Kidney epithelial cell (primary cell): ENCODE measurements around the gene FAM200C. TPM values are rescaled to one million over a fixed set of nuclear protein-coding genes. Genes with fewer than 3 reads are reported as not detected.
A peak's percentile ranks its signal among the peaks of the same experiment; 100 is the strongest.

ENCODE experiments used
- DNase-seq: peaks from one replicate; pipeline ENCODE4 v3.0.0-alpha.2; 2010; ENCODE audit warnings: low read depth
- H3K27me3 ChIP-seq: 2 replicates; pipeline ENCODE4 v1.6.0; 2011; ENCODE audit warnings: low read length; ENCODE audit not compliant: control insufficient read depth, insufficient read depth
- H3K36me3 ChIP-seq: 2 replicates; pipeline ENCODE4 v1.5.1; 2011; ENCODE audit warnings: low read length; ENCODE audit not compliant: control insufficient read depth, insufficient read depth
- H3K4me3 ChIP-seq: 2 replicates; pipeline ENCODE4 v1.5.1; 2011; ENCODE audit warnings: low read depth, mild to moderate bottlenecking, control low read depth, low read length
- total RNA-seq: library from RNA; depleted of rRNA; stranded (reverse); fragments of >200 nt; gene quantifications from 2 replicates; pipeline ENCODE4 v1.2.3, GENCODE V29; 2015
- TF ChIP-seq, protein P1 (sequence below): IDR thresholded peaks from 2 replicates; pipeline ENCODE4 v1.5.1; 2011; ENCODE audit warnings: mild to moderate bottlenecking, moderate library complexity, low read length, control low read depth, inconsistent platforms; ENCODE audit not compliant: insufficient read depth, poor library complexity, severe bottlenecking

FAM200C gene
- total RNA-seq, 1 donor from 2014 or later: 1.9 TPM

DNA sequence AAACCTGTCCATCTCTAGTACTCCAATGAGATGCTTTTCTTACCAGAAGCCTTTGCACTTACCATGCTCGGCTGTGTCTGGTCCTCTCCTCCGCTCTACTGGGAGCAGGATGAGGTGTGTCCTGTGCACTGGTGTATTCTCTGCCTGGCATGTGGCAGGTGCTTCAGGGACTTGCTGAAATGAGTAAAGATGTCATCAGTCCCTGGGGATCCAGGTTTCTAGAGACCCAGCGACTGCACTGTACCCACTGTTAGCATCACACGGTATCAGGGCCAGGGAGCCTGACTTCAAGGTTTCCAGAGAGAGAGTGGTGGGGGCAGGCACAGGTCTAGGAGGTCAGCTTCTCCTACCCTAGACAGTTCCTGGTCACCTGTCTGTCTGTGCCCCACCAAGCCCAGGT, 32.3 kb upstream of the FAM200C start:
- peaks cover 2% of the 10 kb centered on the region for H3K36me3 ChIP-seq
- H3K27me3 ChIP-seq: no peaks in the 10 kb centered on the region
- TF ChIP-seq, protein P1, sequence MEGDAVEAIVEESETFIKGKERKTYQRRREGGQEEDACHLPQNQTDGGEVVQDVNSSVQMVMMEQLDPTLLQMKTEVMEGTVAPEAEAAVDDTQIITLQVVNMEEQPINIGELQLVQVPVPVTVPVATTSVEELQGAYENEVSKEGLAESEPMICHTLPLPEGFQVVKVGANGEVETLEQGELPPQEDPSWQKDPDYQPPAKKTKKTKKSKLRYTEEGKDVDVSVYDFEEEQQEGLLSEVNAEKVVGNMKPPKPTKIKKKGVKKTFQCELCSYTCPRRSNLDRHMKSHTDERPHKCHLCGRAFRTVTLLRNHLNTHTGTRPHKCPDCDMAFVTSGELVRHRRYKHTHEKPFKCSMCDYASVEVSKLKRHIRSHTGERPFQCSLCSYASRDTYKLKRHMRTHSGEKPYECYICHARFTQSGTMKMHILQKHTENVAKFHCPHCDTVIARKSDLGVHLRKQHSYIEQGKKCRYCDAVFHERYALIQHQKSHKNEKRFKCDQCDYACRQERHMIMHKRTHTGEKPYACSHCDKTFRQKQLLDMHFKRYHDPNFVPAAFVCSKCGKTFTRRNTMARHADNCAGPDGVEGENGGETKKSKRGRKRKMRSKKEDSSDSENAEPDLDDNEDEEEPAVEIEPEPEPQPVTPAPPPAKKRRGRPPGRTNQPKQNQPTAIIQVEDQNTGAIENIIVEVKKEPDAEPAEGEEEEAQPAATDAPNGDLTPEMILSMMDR: no peak
- no peak overlapping the region for H3K4me3 ChIP-seq
- DNase-seq: no peak

DNA sequence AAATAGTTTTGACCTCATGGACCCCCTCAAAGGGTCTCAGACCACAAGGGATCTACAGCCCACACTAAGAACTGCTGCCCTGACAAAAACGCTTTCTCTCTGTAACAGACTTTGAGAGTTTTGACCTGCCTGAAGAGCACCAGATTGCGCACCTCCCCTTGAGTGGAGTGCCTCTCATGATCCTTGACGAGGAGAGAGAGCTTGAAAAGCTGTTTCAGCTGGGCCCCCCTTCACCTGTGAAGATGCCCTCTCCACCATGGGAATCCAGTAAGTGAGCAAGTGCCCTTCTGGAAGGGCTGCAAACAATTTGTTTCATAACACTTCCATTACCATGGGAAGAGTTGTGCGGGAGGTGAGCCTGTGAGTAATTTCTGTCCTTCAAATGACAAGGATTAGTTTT, 27.8 kb upstream of the FAM200C start:
- no peaks in the 10 kb centered on the region for H3K27me3 ChIP-seq
- no peak overlapping the region for H3K4me3 ChIP-seq
- H3K36me3 ChIP-seq: peaks cover 2% of the 10 kb centered on the region
- DNase-seq: no peak
- TF ChIP-seq, protein P1: no peak

DNA sequence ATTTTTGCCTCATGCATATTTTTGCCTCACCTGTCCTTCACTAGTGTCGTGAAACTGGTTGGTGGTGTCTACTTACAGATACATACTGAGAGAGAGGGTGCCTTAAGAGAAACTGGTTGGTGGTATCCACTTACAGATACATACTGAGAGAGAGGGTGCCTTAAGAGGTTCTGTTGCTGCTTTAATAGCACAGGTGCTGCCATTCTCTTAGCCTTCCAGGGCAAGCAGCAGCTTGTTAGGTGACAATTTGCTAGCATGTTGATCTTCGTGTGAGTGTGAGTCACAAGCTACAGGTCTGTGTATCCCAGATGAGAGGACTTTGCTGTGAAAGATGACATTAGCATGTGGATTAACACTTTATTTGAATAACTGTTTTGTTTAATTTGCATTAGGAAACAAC, 23.2 kb upstream of the FAM200C start:
- Histone ChIP-seq H3K4me3 (peak overlapping the region; percentile 77), H3K27me3 (no peaks in the 10 kb centered on the region), H3K36me3 (no peaks in the 10 kb centered on the region)
- TF ChIP-seq, protein P1: no peak
- DNase-seq: no peak

DNA sequence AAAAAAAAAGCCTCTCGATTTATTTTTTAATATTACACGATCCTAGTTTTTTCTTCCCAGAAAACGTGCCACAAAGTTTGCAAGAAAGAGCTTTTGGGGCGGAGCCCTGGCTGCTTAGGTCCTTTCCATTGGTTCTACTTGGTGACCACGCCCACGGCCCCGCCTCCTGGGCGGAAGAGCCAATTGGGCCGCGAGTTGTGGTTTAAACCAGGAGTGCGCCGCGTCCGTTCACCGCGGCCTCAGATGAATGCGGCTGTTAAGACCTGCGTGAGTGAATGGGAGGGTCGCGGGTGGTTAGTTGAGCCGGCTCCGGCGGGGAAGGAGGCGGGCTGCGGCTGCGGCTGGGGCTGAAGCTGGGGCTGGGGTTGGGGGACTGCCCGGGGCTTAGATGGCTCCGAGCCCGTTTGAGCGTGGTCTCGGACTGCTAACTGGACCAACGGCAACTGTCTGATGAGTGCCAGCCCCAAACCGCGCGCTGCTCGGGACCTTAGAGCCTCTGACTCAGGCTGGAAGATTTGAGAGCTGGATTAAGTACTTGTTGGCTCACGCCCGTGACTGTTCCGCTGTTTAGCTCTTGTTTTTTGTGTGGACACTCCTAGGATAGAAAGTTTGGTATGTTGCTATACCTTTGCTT, 21.9 kb upstream of the FAM200C start, which contains the start of gene PTTG1:
TSS of gene PTTG1 (plus strand) at position 231 of the 634 bp plus-strand sequence. CDS start 458 bp downstream, outside the sequence.
- peak; percentile 93 for DNase-seq
- H3K4me3 ChIP-seq: peak within 1 kb of the TSS; percentile 77
- TF ChIP-seq, protein P1: no peak

DNA sequence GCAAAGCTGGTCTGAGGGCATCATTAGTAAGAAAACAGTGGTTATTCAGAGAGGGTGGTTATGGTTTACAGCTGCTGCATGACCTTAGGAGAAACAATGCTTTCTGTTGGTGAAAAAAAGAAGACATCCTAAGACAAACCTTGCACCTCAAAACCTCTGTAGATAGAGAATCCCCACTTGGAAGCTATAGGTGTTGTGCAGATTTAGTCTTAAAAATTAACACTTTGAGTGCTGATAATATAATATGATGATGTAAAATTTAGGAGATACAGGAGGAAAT, 20.4 kb upstream of the FAM200C start:
- Histone ChIP-seq H3K4me3 (no peak overlapping the region), H3K27me3 (no peaks in the 10 kb centered on the region), H3K36me3 (no peaks in the 10 kb centered on the region)
- TF ChIP-seq, protein P1: no peak
- no peak for DNase-seq

More for the DNA sequence above, 21.9 kb upstream of the FAM200C start, which contains the start of gene PTTG1:
- no peaks in the 10 kb centered on the region for H3K36me3 ChIP-seq
- no peaks in the 10 kb centered on the region for H3K27me3 ChIP-seq
